ENCODE results near the gene RHEX. TPM values are rescaled to one million over a fixed set of nuclear protein-coding genes. Genes with fewer than 3 reads are reported as not detected.

Gene RHEX
- total RNA-seq, 1 donor from 2014 or later: not detected

DNA sequence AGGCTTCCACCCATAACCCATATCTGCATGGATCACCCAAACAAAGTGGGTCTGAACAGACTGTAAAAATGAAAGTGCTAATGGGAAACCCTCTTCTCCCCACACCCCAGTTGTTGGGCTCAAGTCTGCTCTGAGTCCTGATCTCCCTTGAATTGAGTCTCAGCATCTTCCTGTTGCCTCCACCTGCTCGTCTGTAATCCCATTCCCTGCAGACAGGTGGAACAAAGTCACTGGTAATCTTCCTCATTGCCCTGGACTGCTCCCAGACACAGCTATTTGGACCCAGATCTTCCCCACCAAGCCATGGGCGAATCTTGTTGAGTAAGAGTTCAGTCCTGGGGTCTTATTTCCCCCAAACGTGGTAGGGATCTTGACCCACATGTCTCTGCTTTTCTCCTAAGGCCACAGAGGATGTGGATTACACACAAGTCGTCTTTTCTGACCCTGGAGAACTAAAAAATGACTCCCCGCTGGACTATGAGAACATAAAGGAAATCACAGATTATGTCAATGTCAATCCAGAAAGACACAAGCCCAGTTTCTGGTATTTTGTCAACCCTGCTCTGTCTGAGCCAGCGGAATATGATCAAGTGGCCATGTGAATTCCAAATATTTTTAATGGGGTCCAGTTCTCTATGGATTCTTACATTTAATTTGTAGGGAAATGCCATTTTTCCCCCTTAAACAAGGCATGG lies 48.5 kb downstream of the RHEX start:
- DNase-seq (ENCODE audit: low read depth) (no peak), FAIRE-seq (no peak)
- H3K9ac ChIP-seq (ENCODE audit: low read length): no peak overlapping the region
- Mint-ChIP-seq H3K27me3 (ENCODE audit: low read depth, unreplicated experiment) (peaks cover 41% of the 10 kb centered on the region), H3K4me3 (ENCODE audit: unreplicated experiment) (no peak overlapping the region), H3K9me3 (ENCODE audit: unreplicated experiment) (peaks cover 3% of the 10 kb centered on the region), H3K36me3 (ENCODE audit: low read depth, unreplicated experiment) (no peaks in the 10 kb centered on the region), H3K27ac (ENCODE audit: unreplicated experiment) (no peak overlapping the region), H3K4me1 (ENCODE audit: low read depth, unreplicated experiment) (peaks cover 2% of the 10 kb centered on the region)
- no peaks in the 10 kb centered on the region for H3K9me3 ChIP-seq (ENCODE audit: insufficient read depth, low read depth, low read length)
- no peaks in the 10 kb centered on the region for H3K36me3 ChIP-seq (ENCODE audit: insufficient read depth, low read length)
- no peak overlapping the region for H3K4me2 ChIP-seq (ENCODE audit: low read length)
- H3K79me2 ChIP-seq (ENCODE audit: insufficient read depth, low read length): no peaks in the 10 kb centered on the region
- H3K4me1 ChIP-seq (ENCODE audit: insufficient read depth, low read length): no peaks in the 10 kb centered on the region
- H3K4me3 ChIP-seq (ENCODE audit: insufficient read depth, low read depth, low read length): no peak overlapping the region
- TF ChIP-seq EZH2 (IDR thresholded peaks at IDR 0.05; ENCODE audit: insufficient read depth, low read length): no peak
- TF ChIP-seq, protein P1, sequence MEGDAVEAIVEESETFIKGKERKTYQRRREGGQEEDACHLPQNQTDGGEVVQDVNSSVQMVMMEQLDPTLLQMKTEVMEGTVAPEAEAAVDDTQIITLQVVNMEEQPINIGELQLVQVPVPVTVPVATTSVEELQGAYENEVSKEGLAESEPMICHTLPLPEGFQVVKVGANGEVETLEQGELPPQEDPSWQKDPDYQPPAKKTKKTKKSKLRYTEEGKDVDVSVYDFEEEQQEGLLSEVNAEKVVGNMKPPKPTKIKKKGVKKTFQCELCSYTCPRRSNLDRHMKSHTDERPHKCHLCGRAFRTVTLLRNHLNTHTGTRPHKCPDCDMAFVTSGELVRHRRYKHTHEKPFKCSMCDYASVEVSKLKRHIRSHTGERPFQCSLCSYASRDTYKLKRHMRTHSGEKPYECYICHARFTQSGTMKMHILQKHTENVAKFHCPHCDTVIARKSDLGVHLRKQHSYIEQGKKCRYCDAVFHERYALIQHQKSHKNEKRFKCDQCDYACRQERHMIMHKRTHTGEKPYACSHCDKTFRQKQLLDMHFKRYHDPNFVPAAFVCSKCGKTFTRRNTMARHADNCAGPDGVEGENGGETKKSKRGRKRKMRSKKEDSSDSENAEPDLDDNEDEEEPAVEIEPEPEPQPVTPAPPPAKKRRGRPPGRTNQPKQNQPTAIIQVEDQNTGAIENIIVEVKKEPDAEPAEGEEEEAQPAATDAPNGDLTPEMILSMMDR (IDR thresholded peaks at IDR 0.05; ENCODE audit: insufficient read depth, low read depth, low read length): no peak
- no peak overlapping the region for H3K27ac ChIP-seq (ENCODE audit: low read depth, low read length)
- H2AFZ ChIP-seq (ENCODE audit: low read depth, low read length): no peak overlapping the region
- H3K27me3 ChIP-seq (ENCODE audit: insufficient read depth, low read length): peaks cover 17% of the 10 kb centered on the region
- no peaks in the 10 kb centered on the region for H4K20me1 ChIP-seq (ENCODE audit: insufficient read depth, low read length)

GRCh38 chr1:206102292-206102936 lies 49.4 kb downstream of the RHEX start:
- no peak overlapping the region for H3K27ac ChIP-seq (ENCODE audit: low read depth, low read length)
- no peaks in the 10 kb centered on the region for H3K4me1 ChIP-seq (ENCODE audit: insufficient read depth, low read length)
- FAIRE-seq (no peak), DNase-seq (ENCODE audit: low read depth) (no peak)
- H3K4me3 ChIP-seq (ENCODE audit: insufficient read depth, low read depth, low read length): no peak overlapping the region
- TF ChIP-seq, protein P1 (IDR thresholded peaks at IDR 0.05; ENCODE audit: insufficient read depth, low read depth, low read length): no peak
- no peak for TF ChIP-seq EZH2 (IDR thresholded peaks at IDR 0.05; ENCODE audit: insufficient read depth, low read length)
- H4K20me1 ChIP-seq (ENCODE audit: insufficient read depth, low read length): no peaks in the 10 kb centered on the region
- H2AFZ ChIP-seq (ENCODE audit: low read depth, low read length): no peak overlapping the region
- Mint-ChIP-seq H3K4me1 (ENCODE audit: low read depth, unreplicated experiment) (peaks cover 3% of the 10 kb centered on the region), H3K36me3 (ENCODE audit: low read depth, unreplicated experiment) (no peaks in the 10 kb centered on the region), H3K4me3 (ENCODE audit: unreplicated experiment) (no peak overlapping the region), H3K27me3 (ENCODE audit: low read depth, unreplicated experiment) (peaks cover 40% of the 10 kb centered on the region), H3K9me3 (ENCODE audit: unreplicated experiment) (peaks cover 3% of the 10 kb centered on the region), H3K27ac (ENCODE audit: unreplicated experiment) (no peak overlapping the region)
- no peaks in the 10 kb centered on the region for H3K79me2 ChIP-seq (ENCODE audit: insufficient read depth, low read length)
- H3K36me3 ChIP-seq (ENCODE audit: insufficient read depth, low read length): no peaks in the 10 kb centered on the region
- no peak overlapping the region for H3K4me2 ChIP-seq (ENCODE audit: low read length)
- H3K27me3 ChIP-seq (ENCODE audit: insufficient read depth, low read length): peaks cover 17% of the 10 kb centered on the region
- no peak overlapping the region for H3K9ac ChIP-seq (ENCODE audit: low read length)
- no peaks in the 10 kb centered on the region for H3K9me3 ChIP-seq (ENCODE audit: insufficient read depth, low read depth, low read length)

- H3K9me3 ChIP-seq (ENCODE audit: insufficient read depth, low read depth, low read length): no peaks in the 10 kb centered on the region
Observed at GRCh38 chr1:206103979-206104378, 51.0 kb downstream of the RHEX start.

More at GRCh38 chr1:206103979-206104378, 51.0 kb downstream of the RHEX start:
- no peaks in the 10 kb centered on the region for H3K79me2 ChIP-seq (ENCODE audit: insufficient read depth, low read length)
- H3K27me3 ChIP-seq (ENCODE audit: insufficient read depth, low read length): peaks cover 20% of the 10 kb centered on the region
- H3K4me1 Mint-ChIP-seq (ENCODE audit: low read depth, unreplicated experiment): peaks cover 3% of the 10 kb centered on the region
- H3K36me3 Mint-ChIP-seq (ENCODE audit: low read depth, unreplicated experiment): no peaks in the 10 kb centered on the region
- TF ChIP-seq, protein P1 (IDR thresholded peaks at IDR 0.05; ENCODE audit: insufficient read depth, low read depth, low read length): no peak
- no peak for TF ChIP-seq EZH2 (IDR thresholded peaks at IDR 0.05; ENCODE audit: insufficient read depth, low read length)
- no peak for FAIRE-seq
- no peak overlapping the region for H3K4me3 ChIP-seq (ENCODE audit: insufficient read depth, low read depth, low read length)
- H4K20me1 ChIP-seq (ENCODE audit: insufficient read depth, low read length): no peaks in the 10 kb centered on the region
- no peaks in the 10 kb centered on the region for H3K36me3 ChIP-seq (ENCODE audit: insufficient read depth, low read length)
- H2AFZ ChIP-seq (ENCODE audit: low read depth, low read length): no peak overlapping the region
- H3K27ac ChIP-seq (ENCODE audit: low read depth, low read length): no peak overlapping the region
- peaks cover 41% of the 10 kb centered on the region for H3K27me3 Mint-ChIP-seq (ENCODE audit: low read depth, unreplicated experiment)
- H3K27ac Mint-ChIP-seq (ENCODE audit: unreplicated experiment): no peak overlapping the region
- H3K4me3 Mint-ChIP-seq (ENCODE audit: unreplicated experiment): no peak overlapping the region
- H3K4me1 ChIP-seq (ENCODE audit: insufficient read depth, low read length): no peaks in the 10 kb centered on the region
- no peaks in the 10 kb centered on the region for H3K9me3 Mint-ChIP-seq (ENCODE audit: unreplicated experiment)
- H3K9ac ChIP-seq (ENCODE audit: low read length): no peak overlapping the region
- no peak for DNase-seq (ENCODE audit: low read depth)
- no peak overlapping the region for H3K4me2 ChIP-seq (ENCODE audit: low read length)
